Measurements from ENCODE around the gene CMKLR1. TPM values are rescaled to one million over a fixed set of nuclear protein-coding genes. Genes with fewer than 3 reads are reported as not detected.

The CMKLR1 gene
- total RNA-seq, 2 donors from 2014 or later: not detected

DNA sequence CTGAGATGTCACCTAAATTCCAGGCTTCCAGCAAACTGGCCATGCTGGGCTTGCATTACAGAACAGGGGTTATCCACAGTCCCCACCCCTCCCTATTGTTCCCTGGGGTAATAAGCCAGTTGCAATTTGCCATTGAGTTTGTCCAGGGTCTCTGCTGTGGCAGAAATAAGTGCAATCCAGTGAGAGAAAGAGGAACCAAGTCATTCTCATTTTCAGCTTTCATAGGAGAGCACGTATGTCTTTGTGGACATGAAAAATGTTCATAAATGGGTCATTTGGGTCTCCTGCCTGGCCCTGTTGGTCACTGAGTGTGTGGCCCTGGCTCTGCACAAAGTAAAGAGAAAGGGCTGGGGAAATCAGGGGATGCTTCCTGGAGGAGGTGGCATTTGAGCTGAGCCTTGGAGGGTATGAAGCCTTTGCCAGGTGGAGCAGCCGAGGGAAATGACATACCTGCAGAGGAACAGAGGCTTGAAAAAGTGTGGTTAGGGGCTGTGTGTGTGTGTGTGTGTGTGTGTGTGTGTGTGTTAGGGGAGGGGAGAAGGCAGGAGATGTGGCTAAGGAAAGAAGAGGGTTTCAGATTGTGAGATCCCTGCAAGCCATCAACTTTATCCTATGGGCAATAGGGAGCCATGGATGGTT is 29.3 kb downstream of the CMKLR1 start:
- Mint-ChIP-seq H3K4me3 (no peak overlapping the region), H3K4me1 (peaks cover 32% of the 10 kb centered on the region), H3K27me3 (ENCODE audit: insufficient read depth) (no peaks in the 10 kb centered on the region), H3K9me3 (no peaks in the 10 kb centered on the region), H3K27ac (no peak overlapping the region), H3K36me3 (ENCODE audit: low read depth) (no peaks in the 10 kb centered on the region)
- no peaks in the 10 kb centered on the region for H3K36me3 ChIP-seq (ENCODE audit: control insufficient read depth, insufficient read depth, low read length)
- H3K27me3 ChIP-seq (ENCODE audit: control insufficient read depth, insufficient read depth, low read length, poor library complexity, severe bottlenecking): no peaks in the 10 kb centered on the region
- TF ChIP-seq, protein P1, sequence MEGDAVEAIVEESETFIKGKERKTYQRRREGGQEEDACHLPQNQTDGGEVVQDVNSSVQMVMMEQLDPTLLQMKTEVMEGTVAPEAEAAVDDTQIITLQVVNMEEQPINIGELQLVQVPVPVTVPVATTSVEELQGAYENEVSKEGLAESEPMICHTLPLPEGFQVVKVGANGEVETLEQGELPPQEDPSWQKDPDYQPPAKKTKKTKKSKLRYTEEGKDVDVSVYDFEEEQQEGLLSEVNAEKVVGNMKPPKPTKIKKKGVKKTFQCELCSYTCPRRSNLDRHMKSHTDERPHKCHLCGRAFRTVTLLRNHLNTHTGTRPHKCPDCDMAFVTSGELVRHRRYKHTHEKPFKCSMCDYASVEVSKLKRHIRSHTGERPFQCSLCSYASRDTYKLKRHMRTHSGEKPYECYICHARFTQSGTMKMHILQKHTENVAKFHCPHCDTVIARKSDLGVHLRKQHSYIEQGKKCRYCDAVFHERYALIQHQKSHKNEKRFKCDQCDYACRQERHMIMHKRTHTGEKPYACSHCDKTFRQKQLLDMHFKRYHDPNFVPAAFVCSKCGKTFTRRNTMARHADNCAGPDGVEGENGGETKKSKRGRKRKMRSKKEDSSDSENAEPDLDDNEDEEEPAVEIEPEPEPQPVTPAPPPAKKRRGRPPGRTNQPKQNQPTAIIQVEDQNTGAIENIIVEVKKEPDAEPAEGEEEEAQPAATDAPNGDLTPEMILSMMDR (conservative IDR thresholded peaks at IDR 0.05): no peak
- H3K9me3 ChIP-seq (ENCODE audit: control insufficient read depth, low read length): no peaks in the 10 kb centered on the region
- no peak overlapping the region for H3K27ac ChIP-seq (ENCODE audit: low read depth, low read length)
- no peak for DNase-seq
- 86 to 100% methylated on average over 1 to 2 of the region's 2 CpGs for WGBS, 2 experiments (ENCODE audit: insufficient coverage in 1 of 2, insufficient read length in 1 of 2)
- no peak overlapping the region for H3K9ac ChIP-seq (ENCODE audit: extremely low read depth, low read length, poor library complexity, severe bottlenecking)
- no peak overlapping the region for H3K4me3 ChIP-seq (ENCODE audit: low read length)
- H3K4me1 ChIP-seq (ENCODE audit: control insufficient read depth, insufficient read depth, low read length): peaks cover 6% of the 10 kb centered on the region

DNA sequence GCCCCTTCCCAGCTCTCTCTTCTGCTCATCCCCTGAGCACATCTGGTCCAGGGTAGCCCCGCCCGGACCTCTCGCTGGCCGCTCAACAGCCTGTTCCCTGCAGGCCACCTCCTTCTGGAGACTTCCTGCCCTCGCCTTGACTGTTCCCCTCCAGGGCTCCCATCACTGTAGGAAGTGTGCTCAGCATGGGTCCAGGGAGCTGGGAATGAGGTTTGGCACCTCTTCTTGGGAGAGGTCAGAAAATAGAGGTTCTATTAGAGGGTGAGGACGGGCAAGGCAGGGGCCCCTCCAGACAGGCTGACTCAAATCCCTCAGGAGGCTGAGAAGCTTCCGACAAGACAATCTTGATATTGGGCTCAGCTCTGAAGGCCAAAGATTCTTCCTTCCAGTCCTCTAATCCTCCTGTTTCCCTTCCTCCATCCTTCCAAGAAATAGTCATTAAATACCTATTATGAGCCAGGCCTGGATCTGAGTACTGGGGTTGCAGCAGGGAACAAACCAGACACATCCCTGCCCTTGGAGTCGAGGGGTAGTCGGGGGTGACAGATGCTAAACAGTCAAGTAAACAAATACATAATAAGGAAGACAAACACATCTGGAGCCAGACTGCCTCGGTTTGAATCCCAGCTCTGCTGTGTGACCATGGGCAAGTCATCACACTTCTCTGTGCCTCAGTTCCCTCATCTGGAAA is 30.6 kb downstream of the CMKLR1 start:
- Mint-ChIP-seq H3K36me3 (ENCODE audit: low read depth) (no peaks in the 10 kb centered on the region), H3K27me3 (ENCODE audit: insufficient read depth) (no peaks in the 10 kb centered on the region), H3K4me1 (peaks cover 38% of the 10 kb centered on the region), H3K27ac (no peak overlapping the region), H3K9me3 (no peaks in the 10 kb centered on the region), H3K4me3 (no peak overlapping the region)
- Histone ChIP-seq H3K36me3 (ENCODE audit: control insufficient read depth, insufficient read depth, low read length) (no peaks in the 10 kb centered on the region), H3K27ac (ENCODE audit: low read depth, low read length) (no peak overlapping the region), H3K9ac (ENCODE audit: extremely low read depth, low read length, poor library complexity, severe bottlenecking) (no peak overlapping the region), H3K4me1 (ENCODE audit: control insufficient read depth, insufficient read depth, low read length) (peaks cover 14% of the 10 kb centered on the region), H3K9me3 (ENCODE audit: control insufficient read depth, low read length) (no peaks in the 10 kb centered on the region), H3K4me3 (ENCODE audit: low read length) (no peak overlapping the region), H3K27me3 (ENCODE audit: control insufficient read depth, insufficient read depth, low read length, poor library complexity, severe bottlenecking) (no peaks in the 10 kb centered on the region)
- WGBS, 2 experiments (ENCODE audit: insufficient coverage in 1 of 2, insufficient read length in 1 of 2): 84 to 94% methylated on average over 4 to 10 of the region's 10 CpGs
- TF ChIP-seq, protein P1 (conservative IDR thresholded peaks at IDR 0.05): no peak
- DNase-seq: peak; percentile 75

DNA sequence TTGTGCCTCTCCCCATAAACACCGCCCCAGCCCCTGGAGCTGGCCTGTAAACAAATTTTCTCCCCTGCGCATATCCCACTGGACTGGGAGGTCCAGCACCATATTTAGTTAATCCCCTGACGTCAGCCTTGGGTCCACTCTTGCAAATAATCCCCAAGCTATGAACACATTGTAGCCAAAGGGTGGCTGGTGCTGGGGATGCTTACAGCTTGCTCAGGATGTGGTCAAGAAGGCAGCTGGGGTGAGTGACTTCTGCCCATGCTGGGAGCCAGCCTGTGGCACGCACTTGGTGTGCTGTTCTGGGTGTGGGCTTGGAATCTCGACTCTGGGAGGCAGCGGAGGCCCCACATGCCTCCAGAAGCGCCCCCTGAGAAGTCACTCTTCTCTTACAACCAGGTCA is 32.1 kb downstream of the CMKLR1 start:
- Histone ChIP-seq H3K27ac (ENCODE audit: low read depth, low read length) (no peak overlapping the region), H3K36me3 (ENCODE audit: control insufficient read depth, insufficient read depth, low read length) (no peaks in the 10 kb centered on the region), H3K4me3 (ENCODE audit: low read length) (no peak overlapping the region), H3K4me1 (ENCODE audit: control insufficient read depth, insufficient read depth, low read length) (peaks cover 9% of the 10 kb centered on the region), H3K9me3 (ENCODE audit: control insufficient read depth, low read length) (no peaks in the 10 kb centered on the region), H3K9ac (ENCODE audit: extremely low read depth, low read length, poor library complexity, severe bottlenecking) (no peak overlapping the region), H3K27me3 (ENCODE audit: control insufficient read depth, insufficient read depth, low read length, poor library complexity, severe bottlenecking) (no peaks in the 10 kb centered on the region)
- Mint-ChIP-seq H3K27ac (no peak overlapping the region), H3K4me3 (no peak overlapping the region), H3K27me3 (ENCODE audit: insufficient read depth) (no peaks in the 10 kb centered on the region), H3K36me3 (ENCODE audit: low read depth) (no peaks in the 10 kb centered on the region), H3K9me3 (no peaks in the 10 kb centered on the region), H3K4me1 (peaks cover 41% of the 10 kb centered on the region)
- DNase-seq: no peak
- 94 to 100% methylated on average over 2 to 7 of the region's 7 CpGs for WGBS, 2 experiments (ENCODE audit: insufficient coverage in 1 of 2, insufficient read length in 1 of 2)
- TF ChIP-seq, protein P1 (conservative IDR thresholded peaks at IDR 0.05): no peak
